ENCODE results near the gene OST4. TPM values are rescaled to one million over a fixed set of nuclear protein-coding genes. Genes with fewer than 3 reads are reported as not detected.

The OST4 gene
- total and polyA plus RNA-seq, 9 donors: 201 to 588 (median 279) TPM

GRCh38 chr2:27105981-27106380 lies 34.5 kb upstream of the OST4 start:
- no peaks in the 10 kb centered on the region for H3K4me1 ChIP-seq (ENCODE audit: insufficient read depth)
- H3K27ac ChIP-seq: no peak overlapping the region
- no peaks in the 10 kb centered on the region for H3K9me3 ChIP-seq
- intact Hi-C loops (cut with DNase I): no loop called here
- no peak overlapping the region for H3K4me3 ChIP-seq
- no peak for DNase-seq
- no peaks in the 10 kb centered on the region for H3K27me3 ChIP-seq
- no peak for TF ChIP-seq CTCF (IDR thresholded peaks at IDR 0.05)
- TF ChIP-seq EP300 (IDR thresholded peaks at IDR 0.05): no peak
- no peaks in the 10 kb centered on the region for H3K36me3 ChIP-seq
- 21 to 40% (median 28%) methylated on average over 3 of the region's 3 CpGs for WGBS, 3 donors

- Histone ChIP-seq H3K9me3 (no peaks in the 10 kb centered on the region), H3K4me1 (ENCODE audit: insufficient read depth) (no peaks in the 10 kb centered on the region), H3K4me3 (no peak overlapping the region), H3K36me3 (no peaks in the 10 kb centered on the region), H3K27me3 (no peaks in the 10 kb centered on the region), H3K27ac (no peak overlapping the region)
- no peak for TF ChIP-seq POLR2A (IDR thresholded peaks at IDR 0.05)
- TF ChIP-seq CTCF (IDR thresholded peaks at IDR 0.05): no peak
- no peak for TF ChIP-seq EP300 (IDR thresholded peaks at IDR 0.05)
- 73 to 80% (median 78%) methylated on average over 4 to 5 of the region's 5 CpGs for WGBS, 3 donors
- intact Hi-C loops (cut with DNase I): loop anchor here in 1 of 4 donors (5.0 kb wide), 1 partner anchor 90 kb away; no protein-coding TSS in a partner anchor
- no peak for DNase-seq
Measured at GRCh38 chr2:27102329-27102728, 30.9 kb upstream of the OST4 start.

- TF ChIP-seq EP300 (IDR thresholded peaks at IDR 0.05) (no peak), POLR2A (IDR thresholded peaks at IDR 0.05) (no peak), CTCF (IDR thresholded peaks at IDR 0.05) (no peak)
- H3K9me3 ChIP-seq: no peaks in the 10 kb centered on the region
- H3K27ac ChIP-seq: no peak overlapping the region
- intact Hi-C loops (cut with DNase I): loop anchor here in 1 of 4 donors (5.0 kb wide), 1 partner anchor 92 kb away; no protein-coding TSS in a partner anchor
- no peaks in the 10 kb centered on the region for H3K4me1 ChIP-seq (ENCODE audit: insufficient read depth)
- H3K4me3 ChIP-seq: no peak overlapping the region
- H3K27me3 ChIP-seq: no peaks in the 10 kb centered on the region
- no peak for DNase-seq
- 71 to 73% (median 72%) methylated on average over 9 to 10 of the region's 10 CpGs for WGBS, 3 donors
- no peaks in the 10 kb centered on the region for H3K36me3 ChIP-seq
Measured at GRCh38 chr2:27100036-27100435, 28.6 kb upstream of the OST4 start.

GRCh38 chr2:27099334-27099955 lies 28.0 kb upstream of the OST4 start:
- intact Hi-C loops (cut with DNase I): loop anchor here (5.0 to 10.0 kb wide), 4 partner anchors 93 to 183 kb away; partner anchors contain the start of genes DNAJC5G (in 3 of the 4) and TRIM54 (in 1 of the 4)
- H3K27me3 ChIP-seq: no peaks in the 10 kb centered on the region
- H3K9me3 ChIP-seq: no peaks in the 10 kb centered on the region

GRCh38 chr2:27097341-27097740 lies 25.9 kb upstream of the OST4 start:
- no peak overlapping the region for H3K27ac ChIP-seq
- H3K9me3 ChIP-seq: no peaks in the 10 kb centered on the region
- TF ChIP-seq CTCF (IDR thresholded peaks at IDR 0.05): no peak
- TF ChIP-seq EP300 (IDR thresholded peaks at IDR 0.05): no peak
- no peak for TF ChIP-seq POLR2A (IDR thresholded peaks at IDR 0.05)
- H3K4me1 ChIP-seq (ENCODE audit: insufficient read depth): no peaks in the 10 kb centered on the region
- intact Hi-C loops (cut with DNase I): loop anchor here (5.0 to 10.0 kb wide), 4 partner anchors 95 to 185 kb away; partner anchors contain the start of genes DNAJC5G (in 3 of the 4) and TRIM54 (in 1 of the 4)
- no peak overlapping the region for H3K4me3 ChIP-seq
- DNase-seq: peak in 1 of 5 donors; percentile 17
- WGBS, 3 donors: 79 to 86% (median 84%) methylated on average over 14 of the region's 14 CpGs
- H3K36me3 ChIP-seq: no peaks in the 10 kb centered on the region
- H3K27me3 ChIP-seq: no peaks in the 10 kb centered on the region

More at GRCh38 chr2:27099334-27099955, 28.0 kb upstream of the OST4 start:
- Histone ChIP-seq H3K4me1 (ENCODE audit: insufficient read depth) (no peaks in the 10 kb centered on the region), H3K27ac (no peak overlapping the region), H3K4me3 (no peak overlapping the region), H3K36me3 (no peaks in the 10 kb centered on the region)
- no peak for DNase-seq
- WGBS, 3 donors: 87 to 91% (median 88%) methylated on average over 19 of the region's 19 CpGs
- TF ChIP-seq EP300 (IDR thresholded peaks at IDR 0.05): no peak
- no peak for TF ChIP-seq POLR2A (IDR thresholded peaks at IDR 0.05)
